Measurements from ENCODE around the gene FPGS. TPM values are rescaled to one million over a fixed set of nuclear protein-coding genes. Genes with fewer than 3 reads are reported as not detected.
A peak's percentile ranks its signal among the peaks of the same experiment; 100 is the strongest.

Gene FPGS
- total and polyA plus RNA-seq, 2 donors (not counting 1 experiment from before 2014, with no cell fraction given) = 103 to 136 TPM

DNA sequence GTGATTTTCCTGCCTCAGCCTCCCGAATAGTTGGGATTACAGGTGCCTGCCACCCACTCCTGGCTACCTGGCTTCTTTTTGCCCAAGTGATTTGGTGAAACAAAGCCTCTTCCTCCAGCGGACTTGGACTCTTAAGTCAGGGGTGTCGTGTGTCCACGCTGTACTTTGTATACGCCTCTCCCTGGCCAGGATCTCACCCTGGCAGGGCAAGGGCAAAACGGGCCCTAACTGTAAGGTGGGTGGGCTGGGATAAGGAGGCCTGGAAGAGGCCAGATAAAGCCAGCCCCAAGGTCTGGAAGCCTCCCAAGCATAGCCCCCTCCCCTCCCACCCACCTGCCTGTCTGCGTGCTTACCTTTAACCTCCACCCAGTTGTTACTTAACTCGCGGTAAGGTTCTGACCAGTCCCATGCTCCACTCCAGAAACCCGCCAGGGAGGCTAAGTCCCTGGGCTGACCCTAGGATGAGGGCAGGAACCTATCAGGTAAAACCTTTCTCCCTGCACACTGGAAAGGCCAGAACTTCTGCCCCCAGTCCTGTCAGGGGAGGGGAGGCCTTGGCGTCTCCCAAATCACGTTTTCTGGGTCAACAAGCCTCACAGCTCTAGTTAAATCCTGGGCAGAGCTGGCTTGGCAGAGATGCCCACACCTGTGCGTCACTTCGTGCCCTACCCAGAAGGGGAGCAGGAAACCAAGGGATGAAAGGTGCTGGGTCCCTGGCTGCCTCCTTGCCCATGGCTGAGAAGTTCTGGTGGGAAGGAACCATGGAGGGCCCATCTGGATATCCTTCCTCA lies 8.5 kb upstream of the FPGS start:
- Mint-ChIP-seq H3K4me3 (no peak overlapping the region), H3K27ac (peak overlapping the region; percentile 41), H3K4me1 (peaks cover 33% of the 10 kb centered on the region), H3K27me3 (no peaks in the 10 kb centered on the region), H3K9me3 (ENCODE audit: insufficient read depth) (no peaks in the 10 kb centered on the region)
- no peak overlapping the region for H3K4me3 ChIP-seq (ENCODE audit: control extremely low read depth in 1 of 5, extremely low read depth in 1 of 5, insufficient read depth in 1 of 5, low read depth in 2 of 5, low read length in 4 of 5)
- H2AFZ ChIP-seq (ENCODE audit: insufficient read depth, low read depth, low read length, poor library complexity, severe bottlenecking) = no peak overlapping the region
- H3K27ac ChIP-seq (ENCODE audit: low read length in 2 of 2) = peak overlapping the region in 1 of 2 donors; percentile 57
- no peak overlapping the region for H3K4me2 ChIP-seq (replicated peaks; ENCODE audit: low read depth, low read length, poor library complexity, severe bottlenecking)
- no peak overlapping the region for H3K9ac ChIP-seq (ENCODE audit: low read length)
- ChIA-PET CTCF (interaction anchor here (0.9 kb wide), 1 partner anchor 75 kb away, joined by 3 read pairs; no protein-coding TSS in a partner anchor), POLR2A (interaction anchor here (0.7 to 2.3 kb wide), 4 partner anchors 8 to 208 kb away, joined by 5 to 10 read pairs (median 6); no protein-coding TSS in a partner anchor)
- intact Hi-C loops (cut with micrococcal nuclease) = no loop called here
- H4K20me1 ChIP-seq (ENCODE audit: control insufficient read depth, insufficient read depth, low read length, poor library complexity, severe bottlenecking) = peaks cover 27% of the 10 kb centered on the region
- H3K27me3 ChIP-seq (replicated peaks in 1 of 4; ENCODE audit: control extremely low read depth in 1 of 4, control insufficient read depth in 3 of 4, insufficient read depth in 4 of 4, low read length in 3 of 4) = no peaks in the 10 kb centered on the region
- ATAC-seq (ENCODE audit: low read depth) = no peak
- H3K9me3 ChIP-seq (ENCODE audit: control extremely low read depth in 1 of 3, control insufficient read depth in 2 of 3, insufficient read depth in 1 of 3, low read length in 2 of 3) = no peaks in the 10 kb centered on the region
- H3K36me3 ChIP-seq (replicated peaks in 1 of 2; ENCODE audit: control extremely low read depth in 1 of 2, control insufficient read depth in 1 of 2, extremely low read depth in 1 of 2, insufficient read depth in 2 of 2, low read length in 1 of 2) = peaks cover 0 to 27% of the 10 kb centered on the region in 2 experiments
- peaks cover 20 to 29% of the 10 kb centered on the region in 2 donors for H3K4me1 ChIP-seq (ENCODE audit: control insufficient read depth in 2 of 2, insufficient read depth in 2 of 2, low read length in 2 of 2)
- peaks cover 16% of the 10 kb centered on the region for H3K79me2 ChIP-seq (ENCODE audit: control insufficient read depth, insufficient read depth, low read length)
- no peak for DNase-seq
- no peak for TF ChIP-seq EZH2 (IDR thresholded peaks at IDR 0.05; ENCODE audit: borderline replicate concordance, insufficient read depth, low read depth, low read length, poor library complexity, severe bottlenecking)
- TF ChIP-seq, protein P1, sequence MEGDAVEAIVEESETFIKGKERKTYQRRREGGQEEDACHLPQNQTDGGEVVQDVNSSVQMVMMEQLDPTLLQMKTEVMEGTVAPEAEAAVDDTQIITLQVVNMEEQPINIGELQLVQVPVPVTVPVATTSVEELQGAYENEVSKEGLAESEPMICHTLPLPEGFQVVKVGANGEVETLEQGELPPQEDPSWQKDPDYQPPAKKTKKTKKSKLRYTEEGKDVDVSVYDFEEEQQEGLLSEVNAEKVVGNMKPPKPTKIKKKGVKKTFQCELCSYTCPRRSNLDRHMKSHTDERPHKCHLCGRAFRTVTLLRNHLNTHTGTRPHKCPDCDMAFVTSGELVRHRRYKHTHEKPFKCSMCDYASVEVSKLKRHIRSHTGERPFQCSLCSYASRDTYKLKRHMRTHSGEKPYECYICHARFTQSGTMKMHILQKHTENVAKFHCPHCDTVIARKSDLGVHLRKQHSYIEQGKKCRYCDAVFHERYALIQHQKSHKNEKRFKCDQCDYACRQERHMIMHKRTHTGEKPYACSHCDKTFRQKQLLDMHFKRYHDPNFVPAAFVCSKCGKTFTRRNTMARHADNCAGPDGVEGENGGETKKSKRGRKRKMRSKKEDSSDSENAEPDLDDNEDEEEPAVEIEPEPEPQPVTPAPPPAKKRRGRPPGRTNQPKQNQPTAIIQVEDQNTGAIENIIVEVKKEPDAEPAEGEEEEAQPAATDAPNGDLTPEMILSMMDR (IDR thresholded peaks at IDR 0.05) = no peak
- WGBS (ENCODE audit: insufficient coverage) = 86% methylated on average over 10 of the region's 14 CpGs

Measured in B cell (primary cell).